22Rv1 (cell line): ENCODE data around the gene C1R.

Source experiments
- CTCF ChIP-seq: fragments of 450-650 bp; IDR thresholded peaks from 2 replicates; pipeline ENCODE4 v1.5.1; 2017; ENCODE audit warnings: mild to moderate bottlenecking
- ZFX ChIP-seq: fragments of 450-650 bp; IDR thresholded peaks from 2 replicates; pipeline ENCODE4 v1.6.1; 2017; ENCODE audit warnings: antibody characterized with exemption, borderline replicate concordance

DNA sequence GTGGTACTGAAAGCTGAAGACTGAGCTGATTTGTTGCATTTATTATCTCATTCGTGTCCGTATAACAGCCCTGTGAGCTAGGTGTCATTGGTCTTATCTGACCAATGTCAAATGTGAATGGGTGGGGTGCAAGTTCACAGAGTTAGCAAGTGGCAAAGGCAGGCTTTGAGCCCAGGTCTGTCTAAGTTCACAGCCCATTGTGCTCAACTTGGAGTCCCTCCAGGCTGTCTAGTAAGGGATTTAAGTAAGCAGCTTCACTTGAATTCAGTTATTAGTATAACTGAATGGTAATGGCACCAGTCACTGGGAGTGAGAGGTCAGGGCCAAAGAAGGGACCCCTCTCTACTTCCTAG is 23.3 kb downstream of the C1R start:
- no peak for TF ChIP-seq CTCF
- no peak for TF ChIP-seq ZFX
